ENCODE data around the gene PWWP2B. TPM values are rescaled to one million over a fixed set of nuclear protein-coding genes. Genes with fewer than 3 reads are reported as not detected.

PWWP2B gene
- total and polyA plus RNA-seq, 9 of the 15 experiments (the other 6 are each of a cell fraction or from before 2014, with no cell fraction given): 0.07 to 9.2 (median 1.6) TPM; not detected in 1

GRCh38 chr10:132452651-132453469, 55.9 kb downstream of the PWWP2B start (continued):
- TF ChIP-seq RBM39 (optimal IDR thresholded peaks at IDR 0.05; ENCODE audit: low read depth, low read length): no peak
- no peak for TF ChIP-seq NCOA1 (IDR thresholded peaks at IDR 0.05; ENCODE audit: low read depth)
- no peak for TF ChIP-seq TAF1 (IDR thresholded peaks at IDR 0.05; ENCODE audit: control insufficient read depth, extremely low read depth, insufficient read depth, low read length, severe bottlenecking)
- no peak for TF ChIP-seq RBM15 (IDR thresholded peaks at IDR 0.05; ENCODE audit: insufficient read depth, low read length)
- no peak for TF ChIP-seq ARID1B (IDR thresholded peaks at IDR 0.05)
- TF ChIP-seq JUN (IDR thresholded peaks at IDR 0.05; ENCODE audit: borderline replicate concordance, low read depth, low read length): no peak
- no peak for TF ChIP-seq JUN (CRISPR knock-in tag; IDR thresholded peaks at IDR 0.05; ENCODE audit: borderline replicate concordance)
- no peak for TF ChIP-seq ELF2 (CRISPR knock-in tag; IDR thresholded peaks at IDR 0.05)
- no peak for TF ChIP-seq ZNF589 (CRISPR knock-in tag; IDR thresholded peaks at IDR 0.05; ENCODE audit: low read depth)
- TF ChIP-seq RAD21 (CRISPR knock-in tag; conservative IDR thresholded peaks at IDR 0.05 in 1 of 2, IDR thresholded peaks at IDR 0.05 in 1 of 2): peak; percentile 95
- 0 out of 2 replicates have a peak, but pooled peaks have one; percentile 67 for TF ChIP-seq GATAD2B (IDR thresholded peaks at IDR 0.05; ENCODE audit: borderline replicate concordance)
- no peak for TF ChIP-seq CAMTA2 (CRISPR knock-in tag; conservative IDR thresholded peaks at IDR 0.05)
- TF ChIP-seq MTA1 (IDR thresholded peaks at IDR 0.05; ENCODE audit: borderline replicate concordance): no peak
- TF ChIP-seq YY1 (IDR thresholded peaks at IDR 0.05; ENCODE audit: borderline replicate concordance in 1 of 3, control insufficient read depth in 1 of 3, extremely low read depth in 1 of 3, insufficient read depth in 3 of 3, insufficient read length in 1 of 3, insufficient replicate concordance in 2 of 3, low read depth in 1 of 3, low read length in 2 of 3): peak in 1 of 3 experiments; percentile 25
- peak; percentile 45; the same call in 1 of the 2 replicates for TF ChIP-seq KLF13 (tag; IDR thresholded peaks at IDR 0.05; ENCODE audit: borderline replicate concordance, low read depth)
- no peak for TF ChIP-seq E2F5 (CRISPR knock-in tag; IDR thresholded peaks at IDR 0.05)
- peak; percentile 73 for TF ChIP-seq CXXC5 (CRISPR knock-in tag; IDR thresholded peaks at IDR 0.05)
- peak; percentile 68 for TF ChIP-seq CCNT2 (IDR thresholded peaks at IDR 0.05; ENCODE audit: borderline replicate concordance, extremely low read depth, insufficient read length, low read depth, low read length)
- TF ChIP-seq NFRKB (IDR thresholded peaks at IDR 0.05; ENCODE audit: low read depth): no peak
- 0 out of 4 replicates have a peak, but pooled peaks of 1 of the 2 experiments have one; percentile 9 for TF ChIP-seq NONO (IDR thresholded peaks at IDR 0.05; ENCODE audit: low read depth in 2 of 2, low read length in 1 of 2)
- TF ChIP-seq ZNF592 (IDR thresholded peaks at IDR 0.05): no peak

Data from K562 (cell line).